Measurements from ENCODE around the gene CACNG4.
"Not testable (repeated sequence)": the region's sequence is repeated elsewhere in the genome, so short reads cannot be mapped to it uniquely, and the experiment has no call there.

CACNG4 gene

DNA sequence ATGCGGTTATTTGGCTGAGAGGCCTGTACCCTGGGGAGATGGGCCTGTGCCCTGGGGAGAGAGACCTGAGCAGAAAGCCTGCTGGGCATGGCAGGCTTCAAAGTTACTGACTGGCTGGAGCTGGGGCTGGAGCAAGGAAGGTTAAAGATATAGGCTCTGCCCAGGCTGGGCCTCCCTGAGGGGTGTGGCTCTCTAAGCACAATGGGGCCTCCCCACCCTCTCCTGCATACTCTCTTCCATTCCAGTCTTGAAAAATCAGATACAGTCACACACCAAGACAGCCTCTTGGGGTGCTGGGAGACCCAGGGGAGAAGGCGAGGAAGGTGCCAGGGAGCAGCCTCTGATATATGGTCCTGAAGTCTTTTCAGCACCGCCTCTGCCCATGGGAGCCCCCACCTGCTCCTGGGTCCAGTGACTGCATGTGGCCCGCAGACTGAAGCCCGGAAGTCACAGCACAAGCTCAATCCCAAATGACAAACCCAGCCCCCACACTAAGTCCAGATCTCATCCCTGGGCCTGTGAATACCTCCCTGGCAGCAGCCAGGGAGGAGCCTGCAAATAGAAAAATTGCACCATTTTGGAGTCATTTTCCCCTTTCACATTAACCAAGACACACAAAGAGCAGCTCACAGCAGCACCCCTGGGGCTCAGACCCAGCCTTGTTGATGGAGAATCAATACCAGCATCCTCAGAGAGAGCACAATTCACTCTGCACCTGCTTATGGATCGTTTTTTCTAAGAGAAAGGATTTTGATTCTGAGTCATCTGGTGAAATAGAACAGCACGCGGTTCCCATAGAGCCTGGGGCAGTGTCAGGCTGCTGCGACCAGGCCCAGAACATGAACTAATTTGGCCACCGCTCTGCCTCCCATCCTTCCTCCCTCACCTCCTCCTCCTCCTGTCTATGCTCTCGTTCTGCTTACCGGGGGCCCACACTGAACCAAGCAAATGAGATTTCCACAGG, 54.2 kb downstream of the CACNG4 start:
- DNase-seq (ENCODE audit: low spot score) = no peak

DNA sequence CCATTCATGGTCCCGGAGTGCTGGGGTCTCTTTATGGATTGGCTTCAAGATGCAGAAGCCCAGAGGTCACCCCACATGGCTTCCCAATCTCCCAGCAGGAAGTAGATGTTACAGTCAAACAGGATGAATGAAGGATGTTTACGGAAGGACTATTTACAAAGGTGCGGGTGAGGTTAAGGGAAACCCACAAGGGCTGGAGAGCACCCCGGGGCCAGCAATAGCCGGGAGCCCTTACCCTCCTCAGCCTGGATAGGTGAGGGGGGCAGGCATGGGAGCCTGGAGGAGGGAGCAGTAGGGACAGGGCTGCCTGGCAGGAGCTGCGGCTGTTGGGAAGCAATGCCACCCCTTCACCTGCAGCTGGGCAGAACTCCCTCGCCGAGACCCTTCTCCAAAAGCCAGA, 55.3 kb downstream of the CACNG4 start:
- no peak for DNase-seq (ENCODE audit: low spot score)

DNA sequence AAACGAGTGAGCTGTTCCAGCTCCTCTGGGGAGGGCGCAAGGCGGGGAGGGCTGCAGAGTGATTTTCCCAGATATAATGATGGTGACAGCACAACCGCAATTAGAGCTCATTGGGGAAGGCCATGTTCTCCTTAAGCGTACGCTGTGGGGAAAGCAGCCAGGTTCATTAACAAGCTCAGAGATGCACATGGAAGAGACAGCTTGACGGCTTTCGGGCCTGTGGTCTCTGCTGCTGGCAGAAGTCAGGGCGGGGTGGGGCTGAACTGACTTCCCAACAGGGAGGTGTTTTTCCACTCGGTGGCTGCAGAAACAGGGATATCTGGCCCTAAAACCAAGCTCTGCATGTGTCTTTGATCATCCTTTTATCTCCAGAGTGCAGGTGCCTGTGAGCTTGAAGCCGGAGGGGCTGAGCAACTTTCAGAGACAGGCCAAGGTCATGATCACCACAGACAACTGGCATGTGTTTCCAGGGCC, 55.8 kb downstream of the CACNG4 start:
- DNase-seq (ENCODE audit: low spot score) = no peak

DNA sequence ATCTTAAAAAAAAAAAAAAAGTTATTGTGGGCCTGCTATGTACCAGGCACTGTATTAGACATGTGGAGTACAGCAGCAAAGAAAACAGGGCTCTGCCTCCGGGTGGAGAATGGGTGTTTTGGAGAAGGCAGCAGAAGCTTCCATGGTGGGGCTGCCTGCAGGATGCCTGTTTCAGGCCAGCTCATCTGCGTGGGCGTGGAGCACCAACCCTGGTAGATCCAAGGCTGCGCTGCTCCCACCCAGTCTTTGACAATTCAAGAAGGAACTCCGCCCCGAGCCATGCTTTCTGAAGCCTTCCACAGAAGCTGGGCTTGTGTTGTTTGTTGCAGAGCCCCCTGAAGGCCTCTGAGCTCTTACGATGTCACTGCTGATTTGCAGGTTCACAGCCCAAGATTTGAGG, 56.7 kb downstream of the CACNG4 start:
- no peak for DNase-seq (ENCODE audit: low spot score)

- no peak for DNase-seq (ENCODE audit: low spot score)
Measured at GRCh38 chr17:67021743-67022450, 57.4 kb downstream of the CACNG4 start.

- no peak for DNase-seq (ENCODE audit: low spot score)
Measured at GRCh38 chr17:67022451-67022810, 57.9 kb downstream of the CACNG4 start.

DNA sequence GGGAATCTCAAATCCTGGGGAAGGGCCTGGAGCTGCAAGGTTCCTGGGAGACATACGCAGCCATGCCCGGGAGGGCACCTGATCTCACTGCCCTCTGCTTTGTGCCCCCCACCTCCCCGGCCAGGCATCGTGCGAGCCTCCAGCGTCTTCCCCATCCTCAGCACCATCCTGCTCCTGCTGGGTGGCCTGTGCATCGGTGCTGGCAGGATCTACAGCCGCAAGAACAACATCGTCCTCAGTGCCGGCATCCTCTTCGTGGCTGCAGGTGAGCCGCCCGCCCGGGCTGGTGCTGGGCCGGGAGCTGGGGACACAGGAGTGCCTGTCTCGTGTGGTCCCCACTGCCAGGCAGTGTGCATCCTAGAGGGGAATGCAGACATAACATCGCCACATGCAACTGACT, 60.2 kb downstream of the CACNG4 start:
- no peak for DNase-seq (ENCODE audit: low spot score)

DNA sequence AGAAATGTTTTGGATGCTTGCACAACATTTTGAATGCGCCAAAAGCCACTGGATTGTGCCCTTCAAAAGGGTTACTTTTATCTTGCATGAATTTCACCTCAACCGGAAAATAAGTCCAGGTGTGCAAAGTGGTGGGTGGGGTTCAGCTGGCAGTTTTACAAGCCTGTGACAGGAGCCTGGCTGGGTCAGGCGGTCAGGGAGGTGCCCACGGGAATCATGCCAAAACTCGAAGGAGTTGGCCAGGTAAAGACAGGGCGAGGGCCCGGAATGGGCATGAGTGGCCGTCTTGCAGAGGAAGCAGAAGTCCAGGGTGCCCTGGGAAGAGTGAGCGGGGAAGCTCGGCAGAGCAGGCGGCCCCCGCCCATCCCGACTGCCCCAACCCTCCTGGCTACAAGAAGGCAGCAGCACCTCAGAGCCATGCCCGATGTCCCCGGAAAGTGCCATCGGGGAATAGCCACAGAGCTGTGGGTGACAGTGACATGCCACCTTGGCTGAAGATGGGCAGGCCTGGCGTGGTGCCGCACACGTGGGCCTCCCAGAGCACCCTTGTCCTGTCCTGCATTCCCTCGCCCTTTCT, 60.8 kb downstream of the CACNG4 start:
- DNase-seq (ENCODE audit: low spot score) = no peak

- DNase-seq (ENCODE audit: low spot score) = no peak
Measured at GRCh38 chr17:67026341-67026740, 61.8 kb downstream of the CACNG4 start.

DNA sequence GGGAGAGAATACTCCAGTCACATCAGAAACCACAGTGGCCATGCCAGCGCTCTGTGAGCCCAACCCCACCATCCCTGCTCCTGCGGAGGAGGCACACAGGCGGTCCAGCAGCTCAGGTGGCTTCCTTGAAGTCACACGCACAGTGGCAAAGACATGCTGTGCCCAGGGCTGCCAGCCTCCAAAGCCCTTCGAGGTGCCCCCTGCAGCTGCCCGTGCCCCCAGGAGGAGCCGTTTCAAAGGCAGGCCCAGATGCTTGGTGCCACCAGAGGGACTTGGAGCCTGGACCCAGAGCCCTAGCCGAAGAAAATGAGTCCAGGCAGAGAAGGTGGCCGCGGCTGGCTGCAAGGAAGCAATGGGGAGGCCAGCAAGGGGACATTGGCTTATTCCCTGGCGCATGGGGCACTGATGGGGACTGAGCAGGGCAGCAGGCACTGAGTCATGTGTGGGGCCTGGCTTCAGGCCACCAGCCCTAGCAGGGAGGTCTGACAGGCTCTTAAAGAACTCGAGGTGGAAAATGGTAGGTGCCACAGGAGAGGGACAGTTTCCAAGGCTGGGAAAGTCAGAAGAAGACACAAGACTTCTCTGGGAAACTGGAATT, 62.6 kb downstream of the CACNG4 start:
- no peak for DNase-seq (ENCODE audit: low spot score)

DNA sequence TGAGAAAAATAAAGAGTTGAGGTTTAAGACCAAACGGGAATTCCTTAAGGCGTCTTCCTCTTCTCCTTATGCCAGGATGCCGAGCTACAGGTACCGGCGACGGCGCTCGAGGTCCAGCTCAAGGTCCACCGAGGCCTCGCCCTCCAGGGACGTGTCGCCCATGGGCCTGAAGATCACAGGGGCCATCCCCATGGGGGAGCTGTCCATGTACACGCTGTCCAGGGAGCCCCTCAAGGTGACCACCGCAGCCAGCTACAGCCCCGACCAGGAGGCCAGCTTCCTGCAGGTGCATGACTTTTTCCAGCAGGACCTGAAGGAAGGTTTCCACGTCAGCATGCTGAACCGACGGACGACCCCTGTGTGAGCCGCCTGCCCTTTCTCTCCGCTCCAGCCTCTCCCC, 66.1 kb downstream of the CACNG4 start:
- DNase-seq (ENCODE audit: low spot score) = no peak

DNA sequence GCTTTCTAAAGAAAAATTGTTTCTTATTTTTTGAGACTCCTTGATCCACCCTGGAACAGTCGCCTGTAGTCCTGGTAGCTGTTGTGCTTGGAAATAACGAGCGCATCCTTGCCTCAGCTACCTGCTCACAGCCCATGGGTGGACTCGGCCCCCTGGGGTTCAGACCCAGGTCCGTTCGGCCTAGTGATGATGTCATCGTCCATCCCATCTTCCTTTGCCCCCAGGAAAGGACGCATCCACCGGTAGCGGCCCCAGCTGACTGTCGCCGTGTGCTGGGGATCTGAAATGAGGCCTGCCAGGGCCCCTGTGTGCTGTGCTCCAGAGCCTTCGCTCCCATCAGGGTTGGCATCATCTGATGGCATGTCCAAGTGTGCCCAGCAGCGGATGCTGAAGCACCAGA, 67.9 kb downstream of the CACNG4 start:
- no peak for DNase-seq (ENCODE audit: low spot score)

DNA sequence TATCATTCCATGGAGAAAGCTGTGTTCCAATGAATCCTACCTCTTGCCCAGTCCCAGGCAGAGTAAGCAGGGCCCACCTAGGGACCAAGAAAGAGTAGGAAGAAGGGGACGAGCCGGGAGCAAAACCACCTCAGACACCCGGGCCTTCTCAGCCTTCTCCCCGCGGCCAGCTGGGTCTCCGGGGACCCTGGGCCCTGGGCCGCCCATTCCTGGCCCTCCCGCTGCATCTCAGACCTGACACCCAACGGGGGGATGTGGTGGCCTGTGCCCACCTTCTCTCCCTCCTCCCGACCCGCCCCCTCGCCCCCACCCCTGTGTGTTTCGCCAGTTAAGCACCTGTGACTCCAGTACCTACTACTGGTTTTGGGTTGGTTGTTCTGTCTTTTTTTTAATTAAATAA, 68.5 kb downstream of the CACNG4 start:
- DNase-seq (ENCODE audit: low spot score) = no peak

GRCh38 chr17:67033613-67034012, 69.1 kb downstream of the CACNG4 start:
- DNase-seq (ENCODE audit: low spot score) = no peak

- no peak for DNase-seq (ENCODE audit: low spot score)
Measured at GRCh38 chr17:67035131-67036083, 70.9 kb downstream of the CACNG4 start.

DNA sequence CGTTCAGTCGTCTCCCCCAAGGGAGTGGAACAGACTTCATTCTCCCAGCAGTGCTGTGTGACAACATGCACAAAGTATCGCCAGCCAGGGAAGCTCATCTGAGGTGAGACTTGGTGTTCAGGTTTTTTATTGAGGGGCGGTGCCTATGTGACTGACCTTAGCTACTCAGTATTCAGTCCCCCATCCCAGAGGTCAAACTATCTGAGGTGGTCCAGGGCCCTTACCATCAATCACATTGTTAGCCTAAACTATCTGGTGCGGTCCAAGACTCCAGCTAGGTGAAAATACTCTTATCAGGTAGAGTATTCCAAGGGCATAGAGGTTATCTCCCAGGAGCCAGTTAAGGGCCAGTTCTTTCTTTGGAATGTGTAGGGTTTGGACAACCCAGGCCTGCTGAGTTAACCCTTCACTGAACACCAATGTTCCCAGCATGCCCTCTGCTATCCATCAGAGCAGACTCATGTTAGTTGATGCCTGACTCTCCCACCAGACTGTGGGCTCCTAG, 74.4 kb downstream of the CACNG4 start:
- no peak for DNase-seq (ENCODE audit: low spot score)

DNA sequence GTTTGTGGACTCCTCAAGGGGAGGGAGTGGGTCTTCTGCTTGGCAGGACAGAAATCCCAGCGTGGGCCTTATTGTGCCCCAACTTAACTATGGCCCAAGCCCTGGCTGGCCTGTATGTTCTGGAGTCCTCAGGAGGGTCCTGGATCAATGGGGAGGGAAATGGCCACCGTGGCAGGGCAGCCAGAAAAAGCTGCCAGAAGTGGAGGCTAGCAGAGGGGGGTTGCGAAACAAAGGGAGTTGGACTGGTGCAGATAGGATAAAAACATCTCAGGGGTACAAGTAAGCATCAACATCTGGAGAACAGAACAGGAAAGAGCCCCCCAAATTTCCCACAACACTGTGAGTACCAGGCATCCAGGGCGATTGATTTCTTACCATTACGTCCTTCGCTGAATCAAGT, 76.1 kb downstream of the CACNG4 start:
- no peak for DNase-seq (ENCODE audit: low spot score)

DNA sequence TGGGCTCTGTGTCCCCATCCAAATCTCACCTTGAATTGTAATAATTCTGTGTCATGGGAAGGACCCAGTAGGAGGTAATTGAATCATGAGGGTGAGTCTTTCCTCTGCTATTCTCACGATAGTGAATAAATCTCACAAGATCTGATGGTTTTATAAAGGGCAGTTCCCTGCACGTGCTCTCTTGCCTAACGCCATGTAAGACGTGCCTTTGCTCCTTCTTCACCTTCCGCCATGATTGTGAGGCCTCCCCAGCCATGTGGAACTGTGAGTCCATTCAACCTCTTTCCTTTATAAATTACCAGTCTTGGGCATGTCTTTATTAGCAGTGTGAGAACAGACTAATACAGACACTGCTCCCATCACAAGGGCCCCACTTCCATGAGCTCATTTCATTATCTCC, 76.6 kb downstream of the CACNG4 start:
- DNase-seq (ENCODE audit: low spot score) = not testable (repeated sequence)

- no peak for DNase-seq (ENCODE audit: low spot score)
Measured at GRCh38 chr17:67041531-67041930, 77.0 kb downstream of the CACNG4 start.

- no peak for DNase-seq (ENCODE audit: low spot score)
Measured at GRCh38 chr17:67041941-67042899, 77.7 kb downstream of the CACNG4 start.

All from RKO (cell line).